GM10847 (cell line): ENCODE results near the gene CYBA.

Experiments used
- POLR2A ChIP-seq: IDR thresholded peaks from 2 replicates; pipeline ENCODE4 v1.6.1; 2011; ENCODE audit not compliant: insufficient read length; ENCODE audit errors: extremely low read depth

Gene CYBA

GRCh38 chr16:88690341-88691128 lies 39.7 kb upstream of the CYBA start:
- no peak for TF ChIP-seq POLR2A

GRCh38 chr16:88688013-88688778 lies 37.3 kb upstream of the CYBA start:
- TF ChIP-seq POLR2A, result no peak

- TF ChIP-seq POLR2A, result no peak
Measured at GRCh38 chr16:88687676-88688012, 36.8 kb upstream of the CYBA start.

- no peak for TF ChIP-seq POLR2A
Measured at GRCh38 chr16:88687254-88687576, 36.4 kb upstream of the CYBA start.

GRCh38 chr16:88686439-88687253 lies 35.8 kb upstream of the CYBA start, which contains the start of gene SNAI3:
TSS of gene SNAI3 (minus strand) at chr16:88686507. CDS start at chr16:88686406, 101 bp downstream.
- TF ChIP-seq POLR2A, result no peak

GRCh38 chr16:88686062-88686438 lies 35.2 kb upstream of the CYBA start:
- TF ChIP-seq POLR2A, result no peak

GRCh38 chr16:88685156-88686061 lies 34.6 kb upstream of the CYBA start:
- TF ChIP-seq POLR2A, result no peak

- no peak for TF ChIP-seq POLR2A
Measured at GRCh38 chr16:88684569-88685155, 33.8 kb upstream of the CYBA start.

- peak; percentile 26 for TF ChIP-seq POLR2A
Measured at GRCh38 chr16:88681709-88682451, 31.0 kb upstream of the CYBA start.

- no peak for TF ChIP-seq POLR2A
Measured at GRCh38 chr16:88681084-88681680, 30.3 kb upstream of the CYBA start.

GRCh38 chr16:88680554-88681083 lies 29.8 kb upstream of the CYBA start:
- no peak for TF ChIP-seq POLR2A

GRCh38 chr16:88678224-88678979 lies 27.5 kb upstream of the CYBA start:
- TF ChIP-seq POLR2A, result no peak
